ENCODE data around the gene HSP90AA1. TPM values are rescaled to one million over a fixed set of nuclear protein-coding genes. Genes with fewer than 3 reads are reported as not detected.

Gene HSP90AA1
- total RNA-seq, 1 experiment from 2014 or later = 464 TPM

DNA sequence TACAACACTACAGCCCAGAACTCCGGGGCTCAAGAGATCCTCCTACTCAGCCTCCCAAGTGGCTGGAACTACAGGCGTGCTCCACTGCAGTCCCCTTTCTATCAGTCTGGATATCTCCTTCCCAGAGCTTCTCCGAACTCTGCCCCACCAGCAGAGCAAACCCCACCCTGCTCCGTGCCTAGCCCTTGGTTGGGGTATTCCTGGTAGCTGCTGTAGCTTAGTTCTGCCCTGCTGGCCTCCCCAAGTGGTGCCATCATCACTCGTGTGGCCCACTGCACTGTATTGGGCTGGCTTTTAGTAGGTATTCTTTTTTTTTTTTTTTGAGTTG is 9.5 kb downstream of the HSP90AA1 start:
- no peaks in the 10 kb centered on the region for H3K9me3 Mint-ChIP-seq (ENCODE audit: unreplicated experiment)
- H3K27me3 ChIP-seq (replicated peaks; ENCODE audit: control insufficient read depth, insufficient read depth, low read length) = no peaks in the 10 kb centered on the region
- H3K9me3 ChIP-seq = no peaks in the 10 kb centered on the region
- no TSS peak for BruUV-seq (replicated peaks)
- H3K4me1 ChIP-seq = 0 out of 2 replicates have a peak, but pooled peaks cover 5% of the 10 kb centered on the region
- intact Hi-C loops (cut with micrococcal nuclease; ENCODE audit: unreplicated experiment) = no loop called here
- H3K4me3 Mint-ChIP-seq (ENCODE audit: unreplicated experiment) = no peak overlapping the region
- DNase-seq = no peak
- TF ChIP-seq CTCF (IDR thresholded peaks at IDR 0.05; ENCODE audit: insufficient read depth in 1 of 2, low read depth in 1 of 2, low read length in 1 of 2, severe bottlenecking in 1 of 2, unreplicated experiment in 1 of 2) = no peak
- H3K4me1 Mint-ChIP-seq (ENCODE audit: low read depth, unreplicated experiment) = no peaks in the 10 kb centered on the region
- H3K36me3 ChIP-seq (ENCODE audit: control insufficient read depth, insufficient read depth, low read length) = no peaks in the 10 kb centered on the region; the same call in 1 of the 2 replicates
- POLR2A ChIA-PET = no interaction called here
- H3K27ac Mint-ChIP-seq (ENCODE audit: unreplicated experiment) = no peak overlapping the region
- no peak overlapping the region for H3K4me3 ChIP-seq (ENCODE audit: low read depth, low read length)
- CTCF ChIA-PET = no interaction called here
- H3K36me3 Mint-ChIP-seq (ENCODE audit: insufficient read depth, unreplicated experiment) = peaks cover 57% of the 10 kb centered on the region
- no peaks in the 10 kb centered on the region for H3K27me3 Mint-ChIP-seq (ENCODE audit: insufficient read depth, unreplicated experiment)

GRCh38 chr14:102075155-102075554 is 11.7 kb downstream of the HSP90AA1 start:
- H3K4me1 Mint-ChIP-seq (ENCODE audit: low read depth, unreplicated experiment) = peaks cover 6% of the 10 kb centered on the region
- intact Hi-C loops (cut with micrococcal nuclease; ENCODE audit: unreplicated experiment) = no loop called here
- POLR2A ChIA-PET = no interaction called here

GRCh38 chr14:102074415-102074964 is 12.4 kb downstream of the HSP90AA1 start:
- no peaks in the 10 kb centered on the region for H3K9me3 Mint-ChIP-seq (ENCODE audit: unreplicated experiment)

More at GRCh38 chr14:102075155-102075554, 11.7 kb downstream of the HSP90AA1 start:
- Histone ChIP-seq H3K4me1 (no peaks in the 10 kb centered on the region), H3K9me3 (no peaks in the 10 kb centered on the region), H3K27me3 (replicated peaks; ENCODE audit: control insufficient read depth, insufficient read depth, low read length) (no peaks in the 10 kb centered on the region), H3K36me3 (ENCODE audit: control insufficient read depth, insufficient read depth, low read length) (no peaks in the 10 kb centered on the region; the same call in 1 of the 2 replicates), H3K4me3 (ENCODE audit: low read depth, low read length) (no peak overlapping the region)
- DNase-seq = no peak
- Mint-ChIP-seq H3K4me3 (ENCODE audit: unreplicated experiment) (no peak overlapping the region), H3K36me3 (ENCODE audit: insufficient read depth, unreplicated experiment) (peaks cover 41% of the 10 kb centered on the region), H3K9me3 (ENCODE audit: unreplicated experiment) (no peaks in the 10 kb centered on the region), H3K27ac (ENCODE audit: unreplicated experiment) (no peak overlapping the region), H3K27me3 (ENCODE audit: insufficient read depth, unreplicated experiment) (no peaks in the 10 kb centered on the region)
- no TSS peak for BruUV-seq (replicated peaks)
- no peak for TF ChIP-seq CTCF (IDR thresholded peaks at IDR 0.05; ENCODE audit: insufficient read depth in 1 of 2, low read depth in 1 of 2, low read length in 1 of 2, severe bottlenecking in 1 of 2, unreplicated experiment in 1 of 2)
- CTCF ChIA-PET = no interaction called here

More at GRCh38 chr14:102074415-102074964, 12.4 kb downstream of the HSP90AA1 start:
- TF ChIP-seq CTCF (IDR thresholded peaks at IDR 0.05; ENCODE audit: insufficient read depth in 1 of 2, low read depth in 1 of 2, low read length in 1 of 2, severe bottlenecking in 1 of 2, unreplicated experiment in 1 of 2) = no peak
- Mint-ChIP-seq H3K27ac (ENCODE audit: unreplicated experiment) (no peak overlapping the region), H3K27me3 (ENCODE audit: insufficient read depth, unreplicated experiment) (no peaks in the 10 kb centered on the region), H3K4me1 (ENCODE audit: low read depth, unreplicated experiment) (peaks cover 6% of the 10 kb centered on the region), H3K36me3 (ENCODE audit: insufficient read depth, unreplicated experiment) (peaks cover 34% of the 10 kb centered on the region), H3K4me3 (ENCODE audit: unreplicated experiment) (no peak overlapping the region)
- ChIA-PET CTCF (no interaction called here), POLR2A (no interaction called here)
- BruUV-seq (replicated peaks) = TSS peak; percentile 5
- Histone ChIP-seq H3K27me3 (replicated peaks; ENCODE audit: control insufficient read depth, insufficient read depth, low read length) (no peaks in the 10 kb centered on the region), H3K36me3 (ENCODE audit: control insufficient read depth, insufficient read depth, low read length) (no peaks in the 10 kb centered on the region; the same call in 1 of the 2 replicates), H3K4me1 (no peaks in the 10 kb centered on the region), H3K4me3 (ENCODE audit: low read depth, low read length) (no peak overlapping the region), H3K9me3 (no peaks in the 10 kb centered on the region)
- DNase-seq = no peak
- intact Hi-C loops (cut with micrococcal nuclease; ENCODE audit: unreplicated experiment) = no loop called here

All from Caco-2 (cell line).